Panc1 (cell line): ENCODE data around the gene DNAL4. TPM values are rescaled to one million over a fixed set of nuclear protein-coding genes. Genes with fewer than 3 reads are reported as not detected.

Experiments
- ATAC-seq: fragments of 200-7000 bp; cut with Tn5 transposase; 2 replicates; pipeline ENCODE4 v1.9.1; 2020; ENCODE audit warnings: mild to moderate bottlenecking, moderate library complexity
- BruUV-seq: library from RNA; stranded (reverse); fragments of 400-500 nt; replicated peaks from 2 replicates; lab custom pipeline; 2021; lab: Mats Ljungman, UMichigan
- CTCF ChIA-PET: fragments of 300-600 bp; sonication (Branson Sonifier 250); formaldehyde crosslinking; loops from one replicate; lab custom pipeline; 2022; ENCODE audit warnings: antibody characterized with exemption; lab: Charles Lee
- POLR2A ChIA-PET: fragments of 300-600 bp; sonication (Branson Sonifier 250); formaldehyde crosslinking; loops from one replicate; lab custom pipeline; 2022; ENCODE audit warnings: antibody characterized with exemption; lab: Charles Lee
- DNase-seq: peaks from one replicate; pipeline ENCODE4 v3.0.0-alpha.2; 2010; ENCODE audit warnings: low read depth, low spot score
- H3K27ac ChIP-seq: 2 replicates; pipeline ENCODE4 v1.5.1; 2011; ENCODE audit warnings: mild to moderate bottlenecking, low read length, inconsistent platforms
- H3K27me3 ChIP-seq: fragments of 200-500 bp; sonication (Bioruptor generic); 2 replicates; pipeline ENCODE4 v1.6.0; 2014; ENCODE audit warnings: low read length, inconsistent platforms; ENCODE audit not compliant: control insufficient read depth, insufficient read depth
- H3K36me3 ChIP-seq: fragments of 200-500 bp; sonication (Bioruptor generic); 2 replicates; pipeline ENCODE4 v1.5.1; 2014; ENCODE audit warnings: inconsistent platforms, mild to moderate bottlenecking, low read length, moderate library complexity; ENCODE audit not compliant: control insufficient read depth, insufficient read depth
- H3K4me1 ChIP-seq: 2 replicates; pipeline ENCODE4 v1.5.1; 2011; ENCODE audit warnings: inconsistent platforms, mild to moderate bottlenecking, low read length, moderate library complexity; ENCODE audit not compliant: control insufficient read depth, insufficient read depth
- H3K4me3 ChIP-seq, 2 experiments: 2 replicates each; pipeline ENCODE4 v1.5.1; 2011 to 2012; ENCODE audit warnings: low read depth in 2 of 2, low read length in 2 of 2, mild to moderate bottlenecking in 2 of 2, inconsistent platforms in 1 of 2, moderate library complexity in 1 of 2
- H3K9me3 ChIP-seq: fragments of 200-500 bp; sonication (Bioruptor generic); 2 replicates; pipeline ENCODE4 v1.5.1; 2014; ENCODE audit warnings: low read depth, mild to moderate bottlenecking, inconsistent platforms, low read length, moderate library complexity; ENCODE audit not compliant: control insufficient read depth, insufficient read depth
- CTCF ChIP-seq: fragments of 450-650 bp; IDR thresholded peaks from 2 replicates; pipeline ENCODE4 v1.5.1; 2017; ENCODE audit warnings: mild to moderate bottlenecking
- POLR2AphosphoS5 ChIP-seq: IDR thresholded peaks from 2 replicates; pipeline ENCODE4 v1.6.1; 2012; ENCODE audit warnings: mild to moderate bottlenecking, low read depth, low read length, moderate library complexity
- REST ChIP-seq, 2 experiments: IDR thresholded peaks; 2 replicates each; pipeline ENCODE4 v1.6.1; 2011 to 2012; ENCODE audit warnings: low read depth in 2 of 2, control low read depth in 1 of 2, low read length in 1 of 2, mild to moderate bottlenecking in 1 of 2, moderate library complexity in 1 of 2; ENCODE audit not compliant: insufficient read depth in 1 of 2
- SIN3A ChIP-seq: IDR thresholded peaks from 2 replicates; pipeline ENCODE4 v1.6.1; 2012; ENCODE audit warnings: low read depth, mild to moderate bottlenecking, low read length, moderate library complexity, borderline replicate concordance; ENCODE audit not compliant: insufficient read depth
- TCF7L2 ChIP-seq: IDR thresholded peaks from 2 replicates; pipeline ENCODE4 v1.6.1; 2011; ENCODE audit warnings: mild to moderate bottlenecking, low read depth, low read length, inconsistent platforms
- in situ Hi-C: cut with HindIII; loops from 2 replicates; pipeline ENCODE4 v1.10.0; 2016; ENCODE audit warnings: low sequenced_read_pairs, low pct_unique_long_range_greater_than_20kb
- intact Hi-C: fragments of 100-400 bp; cut with micrococcal nuclease; formaldehyde crosslinking; loops from one replicate; pipeline ENCODE4 v1.10.0; 2022; ENCODE audit not compliant: unreplicated experiment
- total RNA-seq: library from RNA; stranded (reverse); gene quantifications from one replicate; pipeline ENCODE4 v1.2.1, GENCODE V29; 2021; ENCODE audit not compliant: unreplicated experiment

DNAL4 gene
- total RNA-seq, 1 experiment from 2014 or later = 10.5 TPM

GRCh38 chr22:38830845-38831108, 36.8 kb upstream of the DNAL4 start:
- H3K27ac ChIP-seq = no peak overlapping the region
- no peaks in the 10 kb centered on the region for H3K36me3 ChIP-seq
- BruUV-seq = no TSS peak
- TF ChIP-seq POLR2AphosphoS5 (no peak), CTCF (no peak), TCF7L2 (no peak), REST (IDR thresholded peaks at IDR 0.05; ENCODE audit: insufficient read depth in 1 of 2, low read depth in 2 of 2, low read length in 1 of 2) (no peak), SIN3A (no peak)
- H3K4me1 ChIP-seq = no peaks in the 10 kb centered on the region; the same call in 1 of the 2 replicates
- no peak for ATAC-seq
- no peak for DNase-seq
- H3K27me3 ChIP-seq = no peaks in the 10 kb centered on the region
- no peaks in the 10 kb centered on the region for H3K9me3 ChIP-seq
- ChIA-PET CTCF (no interaction called here), POLR2A (interaction anchor here (0.6 kb wide), 1 partner anchor 37 kb away, joined by 8 read pairs; no protein-coding TSS in a partner anchor)
- intact Hi-C loops = no loop called here
- H3K4me3 ChIP-seq = no peak overlapping the region
- in situ Hi-C loops = no loop called here

GRCh38 chr22:38830026-38830844, 36.3 kb upstream of the DNAL4 start:
- BruUV-seq = no TSS peak

More at GRCh38 chr22:38830026-38830844, 36.3 kb upstream of the DNAL4 start:
- H3K4me1 ChIP-seq = no peaks in the 10 kb centered on the region; the same call in 1 of the 2 replicates
- no peaks in the 10 kb centered on the region for H3K36me3 ChIP-seq
- no peaks in the 10 kb centered on the region for H3K27me3 ChIP-seq
- no peak for DNase-seq
- CTCF ChIA-PET = no interaction called here
- H3K9me3 ChIP-seq = no peaks in the 10 kb centered on the region
- in situ Hi-C loops = no loop called here
- H3K4me3 ChIP-seq = no peak overlapping the region
- TF ChIP-seq TCF7L2 (no peak), REST (IDR thresholded peaks at IDR 0.05; ENCODE audit: insufficient read depth in 1 of 2, low read depth in 2 of 2, low read length in 1 of 2) (no peak), SIN3A (no peak), POLR2AphosphoS5 (no peak), CTCF (no peak)
- intact Hi-C loops = no loop called here
- ATAC-seq = no peak
- POLR2A ChIA-PET = no interaction called here
- no peak overlapping the region for H3K27ac ChIP-seq
